Hematopoietic multipotent progenitor cell treated with erythropoietin and hydrocortisone succinate and interleukin-3 and kit ligand, for 17 days (in vitro differentiated cells): ENCODE results near the gene SLC17A9.
A peak's percentile ranks its signal among the peaks of the same experiment; 100 is the strongest.

Experiments
- DNase-seq: peaks from one replicate; pipeline ENCODE4 v3.0.0-alpha.2; 2015; ENCODE audit warnings: low spot score

The SLC17A9 gene

DNA sequence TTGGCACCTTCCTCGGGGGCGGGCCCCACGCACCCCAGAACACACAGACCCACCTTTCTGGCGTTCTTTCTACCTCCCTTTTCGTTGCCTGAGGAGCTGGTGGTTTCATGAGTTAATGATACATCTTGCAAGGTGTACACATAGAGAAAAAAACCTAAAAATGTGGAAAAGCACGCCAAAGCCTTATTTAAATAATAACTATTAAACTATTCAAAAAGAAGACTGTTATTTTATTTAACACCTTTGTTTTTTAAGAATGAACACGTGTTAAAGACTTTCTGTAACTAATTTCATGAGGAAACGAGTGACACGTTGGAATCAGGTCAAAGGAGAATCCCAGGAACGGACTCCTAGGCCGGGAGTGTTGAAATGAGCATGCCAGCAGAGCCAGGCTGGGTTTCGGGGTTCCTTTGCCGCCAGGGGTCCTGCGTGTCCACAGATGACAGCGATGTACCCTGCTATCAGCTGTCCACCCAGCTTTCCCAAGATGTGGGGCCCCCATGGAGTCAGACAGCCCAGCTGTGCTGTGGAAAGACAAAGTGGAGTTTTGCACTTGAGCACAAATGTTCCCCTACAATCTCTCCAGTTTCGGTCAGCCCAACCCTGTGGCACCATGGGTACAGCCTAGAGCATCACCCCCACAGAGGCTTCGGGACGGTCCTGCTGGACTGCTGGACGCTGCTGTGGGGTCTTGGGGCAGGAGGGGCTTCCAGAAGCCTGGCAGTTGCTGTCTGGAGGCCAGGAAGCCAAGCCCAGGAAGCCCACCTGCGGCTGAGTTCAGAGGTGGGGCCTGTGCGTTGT, 16.1 kb downstream of the SLC17A9 start:
- no peak for DNase-seq

DNA sequence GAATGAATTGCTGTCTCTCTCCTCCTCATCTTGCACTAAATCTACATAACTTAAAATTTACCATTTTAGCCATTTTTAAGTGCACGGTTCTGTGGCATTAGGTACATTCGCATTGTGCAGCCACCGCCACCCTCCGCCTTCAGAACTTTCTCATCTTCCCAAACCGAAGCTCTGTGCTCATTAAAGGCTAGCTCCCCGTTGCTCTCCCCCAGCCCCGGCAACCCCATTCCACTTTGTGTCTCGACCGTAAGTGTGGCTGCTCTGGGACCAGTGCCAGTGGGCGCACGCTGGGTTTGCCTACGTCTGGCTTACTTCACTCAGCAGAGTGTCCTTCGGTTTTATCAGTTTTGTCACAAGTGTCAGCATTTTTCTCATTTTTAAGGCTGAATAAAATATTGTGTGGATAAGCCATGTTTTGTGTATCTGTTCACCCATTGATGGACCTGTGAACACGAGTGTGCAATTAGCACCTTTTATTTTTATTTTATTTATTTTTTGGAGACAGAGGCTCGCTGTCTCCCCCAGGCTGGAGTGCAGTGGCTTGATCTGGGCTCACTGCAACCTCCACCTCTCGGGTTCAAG, 16.8 kb downstream of the SLC17A9 start:
- no peak for DNase-seq

DNA sequence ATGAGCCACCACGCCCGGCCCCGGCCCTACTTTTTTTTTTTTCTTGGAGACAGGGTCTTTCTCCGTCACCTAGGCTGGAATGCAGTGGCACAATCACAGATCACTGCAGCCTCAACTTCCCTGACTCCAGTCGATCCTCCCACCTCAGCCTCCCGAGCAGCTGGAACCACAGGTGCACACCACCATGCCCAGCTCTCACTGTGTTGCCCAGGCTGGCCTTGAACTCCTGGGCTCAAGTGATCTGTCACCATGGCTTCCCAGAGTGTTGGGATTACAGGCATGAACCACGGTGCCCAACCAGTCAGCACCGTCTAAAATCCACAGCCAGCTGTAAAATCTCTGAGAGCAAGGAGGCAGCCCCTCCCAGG, 17.4 kb downstream of the SLC17A9 start:
- no peak for DNase-seq

DNA sequence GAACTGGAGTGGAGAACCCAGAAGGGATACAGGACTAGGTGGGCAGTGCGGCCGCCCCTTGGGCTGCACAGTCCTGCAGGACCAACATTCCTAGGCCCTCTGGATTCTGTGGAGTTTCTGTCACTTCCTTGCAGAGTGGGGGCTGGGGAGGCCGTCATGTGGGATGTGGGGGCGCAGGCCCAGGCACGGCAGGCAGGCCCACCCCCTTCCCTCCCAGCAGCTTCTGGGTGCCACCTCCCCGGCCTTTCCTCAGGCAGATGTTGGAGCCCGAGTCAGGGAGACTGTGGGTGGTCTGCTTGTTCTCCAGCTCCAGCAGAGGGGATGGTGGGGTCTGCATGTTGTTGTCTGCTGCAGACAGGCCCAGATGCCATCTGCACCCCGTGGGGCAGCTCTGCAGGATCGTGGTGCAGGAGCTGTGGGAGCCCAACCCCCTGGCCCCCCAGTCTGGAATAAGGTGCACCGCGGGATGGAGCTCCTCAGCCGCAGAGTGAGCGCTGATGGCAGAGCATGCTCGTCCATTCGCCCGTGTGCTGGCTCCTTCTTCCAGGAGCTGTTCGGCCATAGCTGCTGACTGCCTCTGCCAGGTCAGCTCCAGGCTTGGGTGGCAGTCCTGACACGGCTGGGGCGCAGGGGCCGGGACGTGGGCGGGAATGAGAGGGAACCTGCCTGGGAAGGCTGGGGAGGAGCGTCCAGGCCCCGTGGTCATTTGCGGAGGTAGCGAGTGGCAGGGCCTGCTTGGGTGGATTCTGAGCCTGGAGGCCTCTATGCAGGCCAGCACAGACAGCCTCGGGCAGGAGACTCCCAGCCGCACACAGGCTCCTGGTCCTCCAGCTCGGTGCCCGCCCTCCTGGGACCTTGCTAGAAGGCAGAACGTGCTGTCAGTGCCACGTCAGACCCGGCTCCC, 18.1 kb downstream of the SLC17A9 start:
- DNase-seq: no peak

DNA sequence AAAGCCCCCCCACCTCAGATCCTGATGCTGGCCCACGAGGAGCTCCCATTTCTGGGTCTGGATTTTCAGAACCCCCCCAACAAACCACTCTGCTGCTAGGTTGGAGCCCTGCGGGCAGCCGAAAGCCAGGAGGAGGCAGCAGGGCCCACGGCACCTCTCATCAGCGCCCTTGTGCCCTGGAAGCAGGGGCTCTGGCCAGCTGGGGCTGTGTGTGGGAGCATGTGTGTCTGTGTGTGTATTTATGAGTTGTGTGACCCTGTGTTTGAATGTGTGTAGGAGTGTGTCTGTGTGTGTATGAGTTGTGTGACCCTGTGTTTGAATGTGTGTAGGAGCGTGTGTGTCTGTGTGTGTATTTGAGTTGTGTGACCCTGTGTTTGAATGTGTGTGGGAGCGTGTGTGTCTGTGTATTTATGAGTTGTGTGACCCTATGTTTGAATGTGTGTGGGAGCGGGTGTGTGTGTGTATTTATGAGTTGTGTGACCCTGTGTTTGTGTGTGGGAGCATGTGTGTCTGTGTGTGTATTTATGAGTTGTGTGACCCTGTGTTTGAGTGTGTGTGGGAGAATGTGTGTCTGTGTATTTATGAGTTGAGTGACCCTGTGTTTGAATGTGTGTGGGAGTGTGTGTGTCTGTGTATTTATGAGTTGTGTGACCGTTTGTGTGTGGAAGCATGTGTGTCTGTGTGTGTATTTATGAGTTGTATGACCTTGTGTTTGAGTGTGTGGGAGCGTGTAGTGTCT, 18.9 kb downstream of the SLC17A9 start:
- DNase-seq: no peak

DNA sequence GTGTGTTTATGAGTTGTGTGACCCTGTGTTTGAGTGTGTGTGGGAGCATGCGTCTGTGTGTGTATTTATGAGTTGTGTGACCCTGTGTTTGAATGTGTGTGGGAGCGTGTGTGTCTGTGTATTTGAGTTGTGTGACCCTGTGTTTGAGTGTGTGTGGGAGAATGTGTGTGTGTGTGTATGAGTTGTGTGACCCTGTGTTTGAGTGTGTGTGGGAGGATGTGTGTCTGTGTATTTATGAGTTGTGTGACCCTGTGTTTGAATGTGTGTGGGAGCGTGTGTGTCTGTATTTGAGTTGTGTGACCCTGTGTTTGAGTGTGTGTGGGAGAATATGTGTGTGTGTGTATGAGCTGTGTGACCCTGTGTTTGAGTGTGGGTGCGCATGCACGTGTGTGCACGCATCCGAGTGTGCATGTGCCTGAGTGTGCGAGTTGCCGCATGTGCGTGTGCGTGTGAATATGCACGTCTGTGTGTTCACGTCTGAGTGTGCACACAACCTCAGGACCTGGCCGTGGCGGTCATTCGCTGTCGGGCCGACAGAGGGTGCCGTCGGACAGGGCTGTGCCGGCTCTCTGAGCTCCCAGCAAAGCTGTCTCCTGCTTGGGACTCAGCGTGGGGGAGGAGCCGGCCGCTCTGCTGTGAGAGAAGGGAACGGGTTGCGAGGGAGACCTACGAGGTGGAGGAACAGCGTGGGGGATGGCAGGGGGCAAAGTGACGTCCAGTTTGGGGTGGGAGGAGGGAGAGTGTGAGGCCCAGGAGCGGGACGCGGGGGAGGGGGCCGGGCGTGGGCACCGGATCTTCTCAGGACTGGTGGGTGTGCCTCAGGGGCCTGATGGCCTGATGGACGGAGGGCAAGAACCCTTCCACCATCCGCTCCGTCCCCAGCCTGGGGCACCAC, 19.7 kb downstream of the SLC17A9 start:
- DNase-seq: peak; percentile 44

DNA sequence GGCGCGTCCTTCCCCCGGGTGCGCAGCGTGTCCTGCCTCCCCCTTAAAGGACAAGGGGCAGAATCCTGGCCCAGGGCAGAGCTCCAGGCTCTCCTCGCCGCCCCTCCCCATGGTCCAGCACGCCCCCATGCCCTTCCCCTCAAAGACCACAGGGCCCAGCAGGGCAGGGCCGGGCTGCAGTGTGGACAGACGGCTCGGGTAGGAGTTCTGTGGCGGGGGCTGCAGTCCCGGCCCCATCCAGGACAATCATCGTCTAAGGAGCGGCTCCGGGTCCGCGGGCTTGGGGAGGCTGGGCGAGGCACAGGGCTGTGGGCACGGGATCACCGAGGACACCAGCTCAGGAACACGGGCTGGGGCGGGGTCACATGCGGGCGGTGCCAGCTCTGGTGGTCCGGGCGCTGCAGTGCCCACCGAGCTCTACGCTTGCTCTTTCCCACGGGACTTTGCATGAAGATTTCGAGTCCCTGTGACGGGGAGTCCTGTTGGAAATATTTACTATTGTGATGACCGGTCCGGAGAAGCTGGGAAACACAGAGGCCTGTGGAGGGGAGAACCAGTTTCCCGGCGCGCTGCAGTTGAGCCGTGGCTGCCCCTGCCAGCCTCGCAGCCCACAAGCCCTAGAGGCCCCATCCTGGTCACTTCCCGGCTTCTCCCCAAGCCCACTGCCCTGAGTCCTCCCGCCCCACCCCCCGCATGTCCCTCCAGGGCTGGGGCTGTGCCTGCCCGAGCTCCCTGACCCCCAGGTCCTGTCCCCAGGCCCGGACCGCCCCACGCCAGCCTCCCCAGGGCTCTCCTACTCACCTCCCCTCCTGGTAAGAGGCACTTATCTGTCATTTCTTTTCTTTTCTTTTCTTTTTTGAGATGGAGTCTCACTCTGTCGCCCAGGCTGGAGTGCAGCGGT, 20.6 kb downstream of the SLC17A9 start:
- no peak for DNase-seq

DNA sequence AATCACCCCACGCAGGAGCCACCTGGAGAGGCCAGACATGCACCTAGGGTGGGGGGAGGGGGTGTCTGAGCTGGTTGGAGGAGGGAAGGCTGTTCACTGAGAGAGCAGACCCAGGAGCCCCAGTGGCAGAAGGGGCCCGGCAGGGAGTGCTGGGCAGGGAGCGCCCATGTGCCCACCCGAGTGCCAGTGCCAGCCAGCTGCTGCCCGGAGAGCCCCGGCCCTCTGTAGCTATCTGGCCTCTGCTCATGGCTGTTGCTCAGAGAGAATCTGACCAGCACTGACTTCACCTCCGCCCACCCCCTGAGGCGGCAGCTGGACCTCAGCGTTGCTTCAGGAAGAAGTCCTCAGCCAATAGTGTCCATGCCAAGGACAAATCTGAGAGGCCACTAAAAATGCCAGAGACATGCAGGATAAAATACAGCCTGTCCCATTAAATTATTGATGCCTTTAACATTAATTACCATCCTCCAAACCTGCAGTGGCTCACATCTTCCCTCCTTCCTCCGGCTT, 22.8 kb downstream of the SLC17A9 start:
- DNase-seq: no peak

DNA sequence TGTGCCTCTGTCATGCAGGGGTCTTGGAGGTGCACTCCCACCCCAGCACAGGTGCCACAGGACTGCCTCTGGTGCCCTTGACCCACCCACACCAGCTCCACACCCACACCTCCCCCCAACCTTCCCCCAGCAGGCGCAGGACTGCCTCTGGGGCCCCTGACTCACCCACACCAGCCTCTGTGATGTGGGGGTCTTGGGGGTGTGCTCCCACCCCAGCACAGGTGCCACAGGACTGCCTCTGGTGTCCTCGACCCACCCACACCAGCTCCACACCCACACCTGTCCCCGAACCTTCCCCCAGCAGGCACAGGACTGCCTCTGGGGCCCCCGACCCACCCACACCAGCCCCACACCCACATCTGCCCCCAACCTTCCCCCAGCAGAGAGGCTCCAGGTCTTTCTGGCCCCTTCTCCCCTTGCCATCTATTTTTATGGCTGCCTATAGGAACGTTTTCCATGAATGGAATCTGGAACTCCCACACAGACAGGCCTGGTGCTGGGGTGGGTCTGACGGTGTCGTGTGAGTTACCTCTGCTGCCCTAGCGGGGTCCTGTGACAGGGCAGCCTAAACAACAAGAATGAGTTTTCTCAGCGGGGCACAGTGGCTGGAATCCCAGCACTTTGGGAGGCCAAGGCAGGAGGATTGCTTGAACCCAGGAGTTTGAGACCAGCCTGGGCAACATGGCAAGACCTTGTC, 23.5 kb downstream of the SLC17A9 start:
- DNase-seq: no peak

DNA sequence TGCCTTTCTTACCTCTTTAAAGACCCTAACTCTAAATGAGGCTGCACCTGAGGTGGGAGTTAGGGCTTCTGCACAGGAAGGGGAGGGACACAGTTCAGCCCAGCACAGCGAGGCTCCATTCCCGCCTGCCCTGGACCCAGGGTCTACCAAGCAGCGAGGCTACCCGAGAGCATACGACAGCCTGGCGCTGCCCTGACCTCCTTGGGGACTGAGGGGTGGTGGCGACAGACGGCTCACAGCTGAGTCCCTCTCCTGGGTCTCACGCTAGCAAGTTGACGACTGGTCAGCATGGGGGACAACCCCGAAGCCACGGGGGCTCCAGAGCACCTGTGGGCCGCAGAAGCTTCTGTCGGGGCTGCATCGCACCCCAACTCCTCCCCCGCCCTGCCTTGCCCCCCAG, 24.4 kb downstream of the SLC17A9 start:
- DNase-seq: no peak

DNA sequence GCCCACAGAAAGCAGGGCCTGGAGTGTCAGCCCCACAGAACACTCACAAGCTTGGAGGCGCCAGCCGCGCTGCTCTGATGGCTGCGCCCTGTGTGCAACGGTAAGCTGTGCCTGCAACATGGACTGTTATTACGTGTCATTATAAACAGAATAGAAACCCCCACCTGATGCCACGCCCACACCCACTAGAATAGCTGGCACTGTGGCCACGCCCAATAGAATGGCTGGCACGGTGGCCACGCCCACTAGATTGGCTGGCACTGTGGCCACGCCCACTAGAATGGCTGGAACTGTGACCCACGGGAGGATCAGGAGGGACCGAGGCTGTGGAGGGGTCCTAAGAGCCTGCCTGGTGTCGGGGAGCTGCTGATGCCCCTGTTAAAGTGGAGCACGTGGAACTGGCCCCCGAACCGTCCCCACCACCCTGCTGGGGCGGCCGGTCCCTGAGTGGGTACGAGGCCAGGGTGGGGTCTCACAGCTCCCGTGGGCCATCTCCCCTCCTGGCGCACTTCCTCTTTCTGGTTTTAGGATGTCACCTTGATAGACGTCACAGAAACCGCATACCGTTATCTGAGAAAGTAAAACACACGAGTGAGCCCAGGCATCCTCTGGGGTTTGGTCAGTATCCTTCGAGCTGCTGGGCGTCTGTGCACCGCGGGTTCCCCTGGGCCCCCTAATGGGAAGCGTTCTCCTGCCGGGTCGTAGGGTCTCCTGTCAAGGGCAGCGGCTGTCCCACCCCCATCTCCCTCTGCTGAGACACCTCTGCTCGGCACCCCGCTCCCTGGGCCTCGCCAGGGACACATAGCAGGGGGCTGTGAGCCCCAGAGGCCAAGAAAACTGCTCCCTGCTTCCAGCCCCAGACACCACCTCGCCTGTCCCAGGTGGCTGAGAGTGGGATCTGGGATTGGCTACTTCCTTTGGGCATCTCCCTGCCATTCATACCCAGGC, 25.4 kb downstream of the SLC17A9 start:
- peak; percentile 58 for DNase-seq

DNA sequence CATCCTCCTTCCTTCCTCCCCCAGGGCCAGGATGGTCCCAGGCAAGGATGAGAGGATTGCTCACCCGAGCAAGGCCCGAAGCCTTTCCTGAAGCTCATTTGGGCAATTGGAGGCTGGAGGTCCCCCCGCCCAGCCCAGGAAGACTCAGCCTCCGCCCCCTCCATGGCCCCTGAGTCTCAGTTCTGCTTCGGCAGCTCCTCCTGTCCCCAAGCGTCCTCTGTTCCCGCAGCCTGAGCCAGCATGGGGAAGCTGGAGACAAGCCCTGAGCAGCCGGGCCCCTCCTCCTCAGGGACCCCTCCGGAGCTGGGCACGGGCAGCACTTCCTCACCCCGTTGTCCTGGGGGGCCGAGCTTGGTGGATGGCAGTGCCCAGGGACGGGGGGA, 26.0 kb downstream of the SLC17A9 start:
- DNase-seq: no peak

DNA sequence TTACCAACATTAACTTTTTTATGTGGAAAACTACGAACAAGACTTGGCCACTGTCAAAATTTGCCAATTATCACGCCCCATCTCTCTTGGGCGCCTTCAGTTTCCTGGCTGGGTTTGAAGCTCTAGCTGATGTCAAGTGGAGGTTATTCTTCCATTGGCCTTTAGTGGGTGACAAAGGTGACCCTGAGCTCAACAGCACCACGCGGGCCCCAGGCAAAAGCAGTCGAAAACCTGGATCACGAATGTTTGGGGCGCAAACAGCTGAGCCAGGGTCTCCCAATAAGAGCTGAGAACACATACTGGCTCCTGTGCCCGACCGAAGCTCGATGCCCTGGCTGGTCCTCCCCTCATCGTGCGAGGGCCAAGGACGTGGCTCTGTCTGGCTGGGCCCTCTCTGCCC, 26.8 kb downstream of the SLC17A9 start:
- no peak for DNase-seq

DNA sequence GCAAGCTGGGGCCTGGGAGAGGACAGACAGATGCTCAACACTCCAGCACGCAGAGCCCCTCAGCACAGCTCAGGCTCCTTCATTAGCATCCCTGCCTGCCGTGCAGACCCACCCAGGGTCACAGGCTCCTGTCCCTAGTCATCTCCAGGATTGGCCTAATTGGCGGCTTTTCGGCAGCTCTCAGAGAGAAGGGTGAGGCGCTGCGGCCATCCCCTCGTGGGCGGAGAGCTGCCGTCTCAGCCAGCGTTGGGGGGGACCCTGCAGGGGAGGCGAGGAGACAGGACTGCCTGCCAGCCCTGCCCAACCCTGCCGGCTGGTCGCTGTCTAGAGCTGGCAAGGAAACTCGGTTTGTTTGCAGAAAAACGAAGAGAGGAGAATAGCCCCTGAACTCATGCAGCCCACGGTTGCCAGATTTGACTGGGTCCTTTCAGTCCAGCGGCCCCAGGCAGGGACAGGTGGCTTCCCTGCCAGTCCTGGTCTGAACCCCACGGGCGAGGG, 27.4 kb downstream of the SLC17A9 start:
- no peak for DNase-seq

DNA sequence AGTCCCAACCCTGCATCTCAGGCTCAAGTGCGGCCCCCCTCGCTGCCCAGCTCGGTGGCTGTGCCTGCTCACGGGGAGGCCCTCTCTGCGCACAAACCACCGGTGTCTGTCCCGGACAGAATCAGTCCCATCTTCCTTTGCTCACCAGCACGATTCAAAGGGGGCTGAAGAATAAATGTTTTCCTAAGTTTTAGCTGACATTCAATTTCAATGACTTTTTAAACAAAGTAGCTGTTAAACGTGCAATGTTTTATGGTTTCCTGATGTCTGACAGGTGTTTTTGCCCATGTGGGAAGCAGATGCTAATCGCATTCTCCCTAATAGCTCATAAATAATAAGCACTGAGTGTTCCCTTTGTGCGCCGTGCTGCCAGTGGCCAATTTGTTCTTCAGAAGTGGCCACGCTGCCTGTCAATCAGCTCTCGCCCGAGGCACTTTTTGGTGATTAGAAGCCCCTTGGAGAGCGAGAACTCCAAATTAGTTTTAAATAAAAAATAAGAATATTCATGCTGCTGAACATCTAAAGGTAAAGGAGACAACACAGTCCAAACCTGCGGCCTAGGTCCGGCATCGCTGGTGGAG, 28.0 kb downstream of the SLC17A9 start:
- DNase-seq: no peak

DNA sequence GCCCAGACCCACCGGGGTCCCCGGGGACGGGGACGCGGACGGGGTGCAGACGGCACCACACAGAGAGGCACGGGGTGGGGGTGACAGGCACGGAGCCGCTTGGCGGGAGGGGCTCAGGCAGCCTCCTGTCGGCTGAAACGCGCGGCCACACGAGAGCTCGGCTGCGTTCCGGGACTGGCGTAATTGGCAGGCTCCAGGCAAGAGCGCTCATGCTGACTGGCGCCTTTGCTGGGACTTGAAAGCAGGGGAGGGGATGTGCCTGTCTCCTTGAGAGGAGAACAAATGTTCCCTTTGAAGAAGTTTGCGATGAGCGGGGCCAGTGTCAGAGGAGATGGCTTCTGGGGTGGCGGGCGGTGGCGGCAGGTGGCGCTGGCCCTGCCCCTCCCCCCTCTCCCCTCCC, 28.5 kb downstream of the SLC17A9 start:
- no peak for DNase-seq
